ENCODE results near the gene SGCA. TPM values are rescaled to one million over a fixed set of nuclear protein-coding genes. Genes with fewer than 3 reads are reported as not detected.

The SGCA gene
- total and polyA plus RNA-seq, 9 of the 15 experiments (the other 6 are each of a cell fraction or from before 2014, with no cell fraction given): not detected

DNA sequence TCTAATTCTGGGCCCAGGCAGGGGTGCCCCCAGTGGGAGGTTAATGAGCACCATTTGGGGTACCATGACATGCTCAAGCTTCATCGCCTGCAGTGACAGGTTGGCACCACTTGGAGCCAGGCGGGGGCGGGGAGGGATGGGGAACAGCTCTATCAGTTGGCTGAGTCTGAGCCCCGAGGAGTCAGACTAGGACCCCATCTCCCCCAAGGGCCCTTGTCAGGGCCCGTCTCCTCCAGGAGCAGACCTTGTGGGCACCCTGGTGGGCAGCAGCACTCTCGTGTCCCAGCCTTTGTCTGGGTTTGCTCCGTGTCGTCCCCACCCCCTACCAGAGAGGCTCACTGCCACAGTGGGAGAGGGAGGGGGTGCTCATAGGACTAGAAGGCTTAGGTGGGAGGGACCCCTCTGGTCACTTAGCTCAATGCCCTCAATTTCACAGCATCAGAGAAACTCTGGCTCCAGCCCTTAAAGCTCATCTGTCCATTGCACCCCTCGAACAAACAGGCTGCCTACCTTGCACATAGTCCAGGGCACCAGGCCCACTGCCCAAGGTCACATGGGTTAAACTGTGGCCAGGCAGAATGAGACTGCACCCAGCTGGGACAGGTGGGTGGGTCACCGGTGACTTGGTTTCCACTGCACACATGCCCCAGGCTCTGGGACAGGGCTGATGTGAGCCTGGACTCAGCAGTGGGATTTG lies 19.4 kb upstream of the SGCA start:
- WGBS (ENCODE audit: insufficient coverage, low coverage, missing lambda C conversion rate): 85% methylated on average over 3 of the region's 10 CpGs
- in situ Hi-C loops (cut with MboI): no loop called here
- DNase-seq (ENCODE audit: extremely low read depth in 1 of 4, low spot score in 3 of 4): no peak
- H3K27ac ChIP-seq (ENCODE audit: extremely low read depth, low read depth, low read length): no peak overlapping the region; the same call in 2 of the 3 replicates
- H3K4me3 ChIP-seq: no peak overlapping the region
- H4K20me1 ChIP-seq (replicated peaks; ENCODE audit: control insufficient read depth, insufficient read depth, low read length): peaks cover 14% of the 10 kb centered on the region
- ChIA-PET POLR2A (interaction anchor here (2.0 kb wide), 1 partner anchor 14 kb away, joined by 6 read pairs; no protein-coding TSS in a partner anchor), CTCF (ENCODE audit: low intra/inter-chr PET ratio) (no interaction called here)
- H3K36me3 ChIP-seq (ENCODE audit: control insufficient read depth, insufficient read depth, low read length): peaks cover 66% of the 10 kb centered on the region
- ATAC-seq: no peak
- FAIRE-seq: no peak
- H3K9ac ChIP-seq (ENCODE audit: insufficient read depth in 1 of 2, low read depth in 2 of 2, low read length in 2 of 2): peak overlapping the region; percentile 8 to 97; a peak in 3 of 4 replicates
- TF ChIP-seq GABPA (tag; conservative IDR thresholded peaks at IDR 0.05; ENCODE audit: low read depth) (no peak), PHB2 (IDR thresholded peaks at IDR 0.05; ENCODE audit: low read depth) (no peak)
- TF ChIP-seq, protein P1, sequence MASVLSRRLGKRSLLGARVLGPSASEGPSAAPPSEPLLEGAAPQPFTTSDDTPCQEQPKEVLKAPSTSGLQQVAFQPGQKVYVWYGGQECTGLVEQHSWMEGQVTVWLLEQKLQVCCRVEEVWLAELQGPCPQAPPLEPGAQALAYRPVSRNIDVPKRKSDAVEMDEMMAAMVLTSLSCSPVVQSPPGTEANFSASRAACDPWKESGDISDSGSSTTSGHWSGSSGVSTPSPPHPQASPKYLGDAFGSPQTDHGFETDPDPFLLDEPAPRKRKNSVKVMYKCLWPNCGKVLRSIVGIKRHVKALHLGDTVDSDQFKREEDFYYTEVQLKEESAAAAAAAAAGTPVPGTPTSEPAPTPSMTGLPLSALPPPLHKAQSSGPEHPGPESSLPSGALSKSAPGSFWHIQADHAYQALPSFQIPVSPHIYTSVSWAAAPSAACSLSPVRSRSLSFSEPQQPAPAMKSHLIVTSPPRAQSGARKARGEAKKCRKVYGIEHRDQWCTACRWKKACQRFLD (CRISPR knock-in tag; IDR thresholded peaks at IDR 0.05): no peak
- peaks cover 88% of the 10 kb centered on the region for H3K79me2 ChIP-seq (ENCODE audit: control insufficient read depth, insufficient read depth, low read length)
- H2AFZ ChIP-seq (ENCODE audit: low read depth, low read length): no peak overlapping the region
- no peaks in the 10 kb centered on the region for H3K27me3 ChIP-seq (ENCODE audit: control insufficient read depth in 2 of 2, insufficient read depth in 2 of 2, low read length in 2 of 2)
- intact Hi-C loops (cut with micrococcal nuclease): no loop called here
- no peaks in the 10 kb centered on the region for H3K9me3 ChIP-seq (replicated peaks; ENCODE audit: control insufficient read depth, insufficient read depth, low read depth, low read length)
- no TSS peak for BruUV-seq (replicated peaks)
- H3K4me1 ChIP-seq (replicated peaks in 1 of 2; ENCODE audit: control insufficient read depth in 2 of 2, insufficient read depth in 2 of 2, low read length in 2 of 2): peaks cover 20 to 68% of the 10 kb centered on the region in 2 experiments; a peak in 4 of 5 replicates
- peaks cover 14% of the 10 kb centered on the region for H3K9me1 ChIP-seq (ENCODE audit: control insufficient read depth, insufficient read depth, low read length)
- peak overlapping the region; percentile 80 for H3K4me2 ChIP-seq (ENCODE audit: insufficient read depth, low read length)
